ENCODE results near the gene UBASH3A. TPM values are rescaled to one million over a fixed set of nuclear protein-coding genes. Genes with fewer than 3 reads are reported as not detected.

The UBASH3A gene
- total RNA-seq, 6 experiments from 2014 or later: 0.12 to 0.50 (median 0.15) TPM

- H3K36me3 ChIP-seq: no peaks in the 10 kb centered on the region
- TF ChIP-seq CTCF (IDR thresholded peaks at IDR 0.05) (no peak), POLR2A (IDR thresholded peaks at IDR 0.05) (no peak)
- no peak overlapping the region for H3K4me3 ChIP-seq
- H3K27ac ChIP-seq: no peak overlapping the region
- no peak for DNase-seq
- intact Hi-C loops (cut with DNase I): no loop called here
- no peaks in the 10 kb centered on the region for H3K9me3 ChIP-seq
- H3K27me3 ChIP-seq: no peaks in the 10 kb centered on the region
- WGBS (ENCODE audit: insufficient coverage, low coverage, low lambda C conversion rate, missing lambda C conversion rate): 30% methylated on average over 8 of the region's 10 CpGs
- ATAC-seq: peak in 1 of 4 donors; percentile 93
- no peaks in the 10 kb centered on the region for H3K4me1 ChIP-seq
Observed at GRCh38 chr21:42433946-42434551, 30.3 kb downstream of the UBASH3A start.

GRCh38 chr21:42434884-42435283 is 31.2 kb downstream of the UBASH3A start:
- Histone ChIP-seq H3K27me3 (no peaks in the 10 kb centered on the region), H3K27ac (no peak overlapping the region), H3K36me3 (no peaks in the 10 kb centered on the region), H3K4me1 (no peaks in the 10 kb centered on the region), H3K4me3 (no peak overlapping the region), H3K9me3 (no peaks in the 10 kb centered on the region)
- WGBS (ENCODE audit: insufficient coverage, low coverage, low lambda C conversion rate, missing lambda C conversion rate): 63% methylated on average over 3 of the region's 3 CpGs
- no peak for ATAC-seq
- intact Hi-C loops (cut with DNase I): no loop called here
- TF ChIP-seq CTCF (IDR thresholded peaks at IDR 0.05) (no peak), POLR2A (IDR thresholded peaks at IDR 0.05) (no peak)
- no peak for DNase-seq

GRCh38 chr21:42435401-42435800 is 31.7 kb downstream of the UBASH3A start:
- TF ChIP-seq CTCF (IDR thresholded peaks at IDR 0.05): no peak
- no peak for TF ChIP-seq POLR2A (IDR thresholded peaks at IDR 0.05)
- Histone ChIP-seq H3K27ac (no peak overlapping the region), H3K36me3 (no peaks in the 10 kb centered on the region), H3K4me1 (no peaks in the 10 kb centered on the region), H3K9me3 (no peaks in the 10 kb centered on the region), H3K27me3 (no peaks in the 10 kb centered on the region), H3K4me3 (no peak overlapping the region)
- 30% methylated on average over 4 of the region's 4 CpGs for WGBS (ENCODE audit: insufficient coverage, low coverage, low lambda C conversion rate, missing lambda C conversion rate)
- DNase-seq (no peak), ATAC-seq (no peak)
- intact Hi-C loops (cut with DNase I): no loop called here

- no peak overlapping the region for H3K27ac ChIP-seq
- DNase-seq (no peak), ATAC-seq (no peak)
- no peak for TF ChIP-seq CTCF (IDR thresholded peaks at IDR 0.05)
- no peak for TF ChIP-seq POLR2A (IDR thresholded peaks at IDR 0.05)
- no peaks in the 10 kb centered on the region for H3K36me3 ChIP-seq
- no peak overlapping the region for H3K4me3 ChIP-seq
- no peaks in the 10 kb centered on the region for H3K9me3 ChIP-seq
- no peaks in the 10 kb centered on the region for H3K4me1 ChIP-seq
- intact Hi-C loops (cut with DNase I): no loop called here
- no peaks in the 10 kb centered on the region for H3K27me3 ChIP-seq
Observed at GRCh38 chr21:42435833-42436232, 32.1 kb downstream of the UBASH3A start.

GRCh38 chr21:42436914-42437313 is 33.2 kb downstream of the UBASH3A start:
- H3K36me3 ChIP-seq: no peaks in the 10 kb centered on the region
- no peak for TF ChIP-seq CTCF (IDR thresholded peaks at IDR 0.05)
- TF ChIP-seq POLR2A (IDR thresholded peaks at IDR 0.05): no peak
- H3K9me3 ChIP-seq: no peaks in the 10 kb centered on the region
- no peak overlapping the region for H3K27ac ChIP-seq
- no peak overlapping the region for H3K4me3 ChIP-seq
- DNase-seq (no peak), ATAC-seq (no peak)
- H3K27me3 ChIP-seq: no peaks in the 10 kb centered on the region
- intact Hi-C loops (cut with DNase I): no loop called here
- no peaks in the 10 kb centered on the region for H3K4me1 ChIP-seq
